GM15510 (cell line): ENCODE results near the gene NXPE1.

Experiments used
- POLR2A ChIP-seq: IDR thresholded peaks from 3 replicates; pipeline ENCODE4 v1.6.1; 2011; ENCODE audit warnings: borderline replicate concordance; ENCODE audit not compliant: insufficient read length; ENCODE audit errors: extremely low read depth

NXPE1 gene

DNA sequence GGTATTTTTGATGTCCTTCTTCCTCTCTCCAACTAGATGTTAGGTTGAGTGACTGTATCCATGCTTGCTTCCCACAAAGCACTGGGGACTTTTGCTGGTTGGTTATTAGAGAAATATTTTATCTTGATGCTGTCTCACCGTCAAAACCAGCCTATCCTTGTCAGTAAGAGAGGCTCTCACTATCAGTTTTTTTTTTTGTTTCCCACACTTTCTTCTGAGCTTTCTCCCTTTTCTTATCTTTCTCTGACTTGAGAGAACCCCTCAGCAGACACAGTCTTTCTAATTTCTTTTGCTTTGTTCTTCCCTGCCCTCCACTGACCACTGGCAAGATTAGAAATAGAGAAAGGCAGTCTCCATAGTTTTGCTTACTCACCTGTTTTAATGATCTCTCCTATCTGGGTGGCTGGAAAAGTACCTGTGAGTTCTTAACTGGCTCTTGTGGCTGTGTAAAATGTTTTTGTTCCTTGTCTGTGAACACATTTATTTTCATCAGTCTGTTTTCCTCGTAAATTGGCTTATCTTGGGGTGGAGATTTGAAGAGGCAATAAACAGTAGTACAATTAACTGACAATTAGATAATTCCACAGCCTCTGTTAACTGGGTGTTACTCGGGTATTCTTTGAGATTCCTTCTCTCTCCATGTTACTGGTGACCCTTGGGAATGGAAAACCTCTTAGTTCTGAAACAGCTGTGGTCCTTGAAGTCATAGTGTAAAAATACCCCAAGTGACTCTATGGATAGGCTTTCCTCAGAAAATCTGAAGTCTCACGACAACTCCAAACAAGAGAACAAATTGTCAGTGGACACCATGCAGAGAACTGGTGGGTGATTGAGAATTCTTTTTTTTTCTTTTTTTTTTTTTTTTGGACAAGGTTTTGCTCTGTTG, at the start of gene NXPE1:
Gene NXPE1 (minus strand): TSS at position 457 of the 886 bp plus-strand sequence. CDS start 8,680 bp downstream, outside the sequence.
- TF ChIP-seq POLR2A: no peak

DNA sequence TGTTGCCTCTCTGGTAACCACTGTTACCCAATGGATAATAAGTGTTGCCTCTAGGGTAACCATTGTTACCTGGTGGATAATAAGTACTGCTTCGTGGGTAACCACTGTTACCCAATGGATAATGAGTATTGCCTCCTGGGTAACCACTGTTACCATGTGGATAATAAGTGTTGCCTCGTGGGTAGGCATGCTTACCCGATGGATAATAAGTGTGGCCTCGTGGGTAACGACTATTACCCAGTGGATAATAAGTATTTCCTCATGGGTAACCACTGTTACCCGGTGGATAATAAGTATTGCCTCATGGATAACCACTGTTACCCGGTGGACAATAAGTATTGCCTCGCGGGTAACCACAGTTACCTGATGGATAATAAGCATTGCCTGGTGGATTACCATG, 49.7 kb upstream of the NXPE1 start:
- TF ChIP-seq POLR2A: no peak

DNA sequence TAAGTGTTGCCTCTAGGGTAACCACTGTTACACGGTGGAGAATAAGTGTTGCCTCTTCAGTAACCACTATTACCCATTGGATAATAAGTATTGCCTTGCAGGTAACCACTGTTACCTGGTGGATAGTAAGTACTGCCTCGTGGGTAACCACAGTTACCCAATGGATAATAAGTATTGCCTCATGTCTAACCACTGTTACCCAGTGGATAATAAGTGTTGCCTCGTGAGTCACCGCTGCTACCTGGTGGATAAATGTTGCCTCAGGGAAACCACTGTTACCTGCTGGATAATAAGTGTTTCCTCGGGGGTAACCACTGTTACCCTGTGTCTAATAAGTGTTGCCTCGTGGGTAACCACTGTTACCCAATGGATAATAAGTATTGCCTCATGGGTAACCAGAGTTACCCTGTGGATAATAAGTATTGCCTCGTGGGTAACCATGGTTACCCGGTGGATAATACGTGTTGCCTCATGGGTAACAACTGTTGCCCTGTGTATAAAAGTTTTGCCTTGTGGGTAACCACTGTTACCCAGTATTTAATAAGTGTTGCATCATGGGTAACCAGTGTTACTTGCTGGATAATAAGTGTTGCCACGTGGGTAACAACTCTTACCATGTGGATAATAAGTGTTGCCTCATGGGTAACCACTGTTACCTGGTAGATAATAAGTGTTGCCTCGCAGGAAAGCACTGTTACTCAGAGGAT, 48.2 kb upstream of the NXPE1 start:
- no peak for TF ChIP-seq POLR2A

DNA sequence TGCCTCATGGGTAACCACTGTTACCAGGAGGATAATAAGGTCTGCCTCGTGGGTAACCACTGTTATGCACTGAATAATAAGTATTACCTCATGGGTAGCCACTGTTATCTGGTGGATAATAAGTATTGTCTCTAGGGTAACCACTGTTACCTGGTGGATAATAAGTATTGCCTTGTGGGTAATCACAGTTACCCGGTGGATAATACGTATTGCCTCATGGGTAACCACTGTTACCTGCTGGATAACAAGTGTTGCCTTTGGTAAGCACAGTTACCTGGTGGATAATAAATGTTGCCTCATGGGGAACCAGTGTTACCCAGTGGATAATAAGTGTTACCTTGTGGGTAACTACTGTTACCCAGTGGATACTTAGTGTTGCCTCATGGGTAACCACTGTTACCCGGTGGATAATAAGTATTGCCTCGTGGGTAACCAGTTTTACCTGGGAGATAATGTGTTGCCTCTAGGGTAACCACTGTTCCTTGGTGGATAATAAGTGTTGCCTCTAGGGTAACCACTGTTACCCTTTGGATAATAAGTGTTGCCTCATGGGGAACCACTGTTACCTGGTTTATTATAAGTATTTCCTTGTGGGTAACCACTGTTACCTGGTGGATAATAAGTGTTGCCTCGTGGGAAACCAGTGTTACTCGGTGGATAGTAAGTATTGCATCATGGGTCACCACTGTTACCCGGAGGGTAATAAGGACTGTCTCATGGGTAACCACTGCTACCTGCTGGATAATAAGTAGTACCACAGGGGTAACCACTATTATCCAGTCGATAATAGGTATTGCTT, 46.5 kb upstream of the NXPE1 start:
- TF ChIP-seq POLR2A: no peak

DNA sequence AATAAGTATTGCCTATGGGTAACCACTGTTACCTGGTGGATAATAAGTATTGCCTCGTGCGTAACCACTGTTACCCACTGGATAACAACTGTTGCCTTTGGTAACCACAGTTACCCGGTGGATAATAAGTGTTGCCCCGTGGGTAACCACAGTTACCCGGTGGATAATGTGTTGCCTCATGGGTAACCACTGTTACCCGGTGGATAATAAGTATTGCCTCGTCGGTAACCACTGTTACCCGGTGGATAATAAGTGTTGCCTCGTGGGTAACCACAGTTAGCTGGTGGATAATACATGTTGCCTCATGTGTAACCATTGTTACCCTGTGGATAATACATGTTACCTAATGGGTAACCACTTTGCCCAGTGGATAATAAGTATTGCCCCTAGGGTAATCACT, 45.7 kb upstream of the NXPE1 start:
- TF ChIP-seq POLR2A: no peak

DNA sequence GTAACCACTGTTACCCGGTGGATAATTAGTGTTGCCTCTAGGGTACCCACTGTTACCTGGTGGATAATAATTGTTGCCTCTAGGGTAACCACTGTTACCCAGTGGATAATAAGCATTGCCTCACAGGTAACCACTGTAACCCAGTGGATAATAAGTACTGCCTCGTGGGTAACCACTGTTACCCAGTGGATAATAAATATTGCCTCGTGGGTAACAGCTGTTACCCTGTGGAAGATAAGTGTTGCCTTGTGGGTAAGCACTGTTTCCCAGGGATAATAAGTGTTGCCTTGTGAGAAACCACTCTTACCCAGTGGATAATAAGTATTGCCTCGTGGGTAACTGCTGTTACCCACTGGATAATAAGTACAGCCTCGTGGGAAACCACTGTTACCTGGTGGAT, 45.2 kb upstream of the NXPE1 start:
- no peak for TF ChIP-seq POLR2A

DNA sequence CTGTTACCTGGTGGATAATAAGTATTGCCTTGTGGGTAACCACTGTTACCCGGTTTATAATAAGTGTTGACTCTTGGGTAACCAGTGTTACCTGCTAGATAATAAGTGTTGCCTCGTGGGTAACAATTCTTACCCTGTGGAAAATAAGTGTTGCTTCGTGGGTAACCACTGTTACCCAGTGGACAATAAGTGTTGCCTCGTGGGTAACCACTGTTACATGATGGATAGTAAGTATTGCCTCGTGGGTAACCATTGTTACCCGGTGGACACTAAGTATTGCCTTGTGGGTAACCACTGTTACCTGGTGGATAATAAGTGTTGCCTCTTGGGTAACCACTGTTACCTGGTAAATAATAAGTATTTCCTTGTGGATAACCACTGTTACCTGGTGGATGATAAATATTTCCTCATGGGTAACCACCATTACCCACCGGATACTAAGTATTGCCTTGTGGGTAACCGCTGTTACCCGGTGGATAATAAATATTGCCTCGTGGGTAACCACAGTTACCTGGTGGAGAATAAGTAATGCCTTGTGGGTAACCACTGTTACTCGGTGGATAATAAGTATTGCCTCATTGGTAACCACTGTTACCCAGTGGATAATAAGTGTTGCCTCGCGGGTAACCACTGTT, 44.6 kb upstream of the NXPE1 start:
- no peak for TF ChIP-seq POLR2A

DNA sequence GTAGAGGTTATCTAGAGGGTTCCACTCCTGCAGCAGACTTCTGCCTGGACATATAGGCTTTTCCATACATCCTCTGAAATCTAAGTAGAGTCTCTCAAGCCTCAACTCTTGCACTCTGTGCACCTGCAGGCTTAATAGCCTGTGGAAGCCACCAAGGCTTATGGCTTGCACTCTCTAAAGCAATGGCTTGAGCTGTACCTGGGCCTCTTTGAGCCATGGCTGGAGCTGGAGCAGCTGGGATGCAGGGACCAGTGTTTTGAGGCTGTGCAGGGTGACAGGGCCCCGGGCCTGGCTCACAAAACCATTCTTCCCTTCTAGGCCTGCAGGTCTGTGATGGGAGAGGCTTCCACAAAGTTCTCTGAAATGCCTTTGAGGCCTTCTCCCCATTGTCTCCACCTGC, 38.8 kb upstream of the NXPE1 start:
- TF ChIP-seq POLR2A: no peak

DNA sequence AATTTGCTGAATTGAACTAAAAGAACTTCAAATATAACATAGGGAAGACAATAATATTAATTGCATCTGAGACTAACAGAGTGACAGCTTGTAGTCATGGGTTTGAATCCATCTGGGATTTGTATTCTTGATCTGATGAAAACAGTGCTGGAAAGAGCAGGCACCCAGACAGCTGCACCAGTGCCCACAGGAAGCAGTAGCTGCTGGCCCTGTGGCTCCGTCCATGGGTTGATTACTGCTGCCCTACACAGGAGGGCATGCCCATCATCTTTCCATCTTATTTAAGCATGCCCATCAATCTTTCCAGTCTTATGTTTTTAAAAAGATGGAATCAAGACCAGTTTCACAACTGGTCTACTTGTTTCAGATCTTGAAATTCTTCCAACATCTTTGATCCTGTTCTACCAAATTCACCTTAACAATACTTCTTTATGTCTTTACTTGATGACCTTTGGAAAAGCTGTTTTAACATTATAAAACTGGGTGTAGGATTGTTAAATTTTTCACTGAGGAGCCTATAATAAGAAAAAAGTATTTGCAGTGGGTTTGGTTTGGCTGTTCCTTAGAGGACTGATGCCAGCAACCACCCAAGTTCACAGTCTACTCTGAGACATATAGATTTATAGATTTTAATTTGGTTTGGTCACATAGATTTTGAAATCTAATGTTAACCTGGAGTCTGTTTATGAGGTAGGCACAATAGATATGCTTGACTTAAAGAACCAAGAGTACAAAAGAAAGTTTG, 36.7 kb upstream of the NXPE1 start:
- no peak for TF ChIP-seq POLR2A

DNA sequence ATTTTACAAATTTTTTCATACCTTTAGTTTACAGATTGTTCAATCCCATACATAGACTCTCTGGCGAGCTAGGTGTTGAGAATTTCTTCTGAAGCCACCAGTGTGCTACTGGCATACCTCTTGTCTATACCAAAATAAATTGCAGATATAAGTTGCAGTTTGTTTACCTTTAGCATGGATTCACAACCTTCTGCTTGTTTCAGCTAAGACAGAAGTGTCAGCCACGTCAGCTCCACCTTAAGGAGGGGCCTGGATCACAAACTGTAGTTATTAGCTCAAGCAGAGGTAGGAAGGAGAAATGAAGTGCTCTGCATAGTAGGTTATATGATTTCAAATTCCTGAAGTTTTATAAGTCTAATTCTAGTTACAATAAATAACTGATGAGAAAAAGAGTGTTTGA, 35.9 kb upstream of the NXPE1 start, which contains the start of gene NXPE4:
Gene NXPE4 (minus strand): TSS at position 216 of the 400 bp plus-strand sequence. CDS start 1,027 bp downstream, outside the sequence.
- no peak for TF ChIP-seq POLR2A

DNA sequence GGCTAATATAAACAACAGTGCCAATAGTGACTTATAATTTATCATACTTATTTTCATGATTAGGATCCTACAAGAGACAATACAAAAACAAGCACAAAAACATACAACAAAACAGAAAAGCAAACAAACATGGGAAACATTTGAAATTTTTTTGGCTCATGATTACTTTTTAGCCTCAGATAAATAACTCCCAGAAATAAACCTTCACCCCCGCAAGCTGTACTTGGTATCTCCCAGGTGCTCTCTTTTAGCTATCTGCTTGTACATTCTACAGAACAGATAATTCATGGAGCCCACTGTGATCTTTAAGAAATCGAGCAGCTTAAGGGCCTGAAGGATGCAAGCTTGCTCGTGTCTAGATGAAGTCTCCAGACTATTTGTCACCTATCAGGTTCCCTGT, 35.0 kb upstream of the NXPE1 start:
- TF ChIP-seq POLR2A: no peak

DNA sequence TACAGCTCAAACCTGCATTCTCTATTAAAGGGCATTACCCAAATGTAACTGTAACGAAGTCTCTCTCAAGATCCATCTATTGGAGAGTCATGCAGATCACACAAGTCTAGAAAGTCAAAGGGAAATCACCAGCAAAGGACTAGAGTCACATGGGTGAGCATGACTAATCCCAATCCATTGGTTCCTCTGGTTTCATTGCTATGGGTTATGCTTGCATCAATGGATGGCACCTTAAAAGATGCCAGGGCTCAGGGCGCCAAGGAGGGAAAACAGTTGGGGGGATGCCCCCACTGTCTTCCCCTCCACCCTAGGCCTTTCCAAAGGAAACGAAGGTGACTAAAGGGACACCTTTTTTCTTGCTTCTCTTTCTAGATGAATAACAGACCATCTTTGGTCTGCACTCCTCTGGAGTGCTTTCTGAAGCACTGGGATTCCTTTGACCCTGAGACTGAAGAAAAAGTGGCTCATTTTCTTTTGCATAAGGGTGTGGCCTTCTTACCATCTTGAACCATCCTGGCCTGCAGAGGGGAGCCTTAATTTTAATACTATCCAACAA, 27.8 kb upstream of the NXPE1 start:
- TF ChIP-seq POLR2A: no peak

DNA sequence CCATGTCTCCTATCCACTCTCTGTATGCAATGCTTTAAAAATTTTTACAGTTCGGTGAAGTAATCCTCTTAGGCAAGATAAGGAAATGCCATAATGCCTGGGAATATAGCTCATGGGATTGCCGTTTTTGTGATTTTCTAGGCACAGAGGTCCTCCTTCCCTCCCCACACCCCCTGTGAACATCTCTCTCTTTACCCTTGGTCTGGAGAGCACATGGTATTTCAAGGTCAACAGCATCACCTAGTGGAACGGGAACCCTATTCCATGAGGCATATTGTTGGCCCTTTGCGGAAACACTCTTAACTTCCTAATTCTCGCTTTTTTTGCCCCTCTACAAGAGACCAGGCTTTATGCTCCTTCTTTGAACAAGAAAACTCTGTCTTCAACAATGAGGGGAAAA, 27.1 kb upstream of the NXPE1 start:
- TF ChIP-seq POLR2A: no peak
